Activated naive CD4-positive, alpha-beta T cell treated with anti-CD3 and anti-CD28 coated beads, Interleukin-2, amount 10 ng/mL, durations not matched to agents 7 days and 5 days (primary cell): ENCODE measurements around the gene RIN3.
A peak's percentile ranks its signal among the peaks of the same experiment; 100 is the strongest.

Experiments
- CTCF ChIA-PET: fragments of 350-600 bp; sonication (Branson Sonifier 250); formaldehyde crosslinking; loops from one replicate; lab custom pipeline; 2021; ENCODE audit warnings: antibody characterized with exemption; lab: Charles Lee
- DNase-seq: peaks from one replicate; pipeline ENCODE4 v3.0.0-alpha.2; 2020
- H3K27ac Mint-ChIP-seq: one replicate; pipeline ENCODE4 v1.8.0; 2021; ENCODE audit warnings: mild to moderate bottlenecking, moderate library complexity, mixed read lengths
- H3K27me3 Mint-ChIP-seq: one replicate; pipeline ENCODE4 v1.8.0; 2021; ENCODE audit warnings: mild to moderate bottlenecking, mixed read lengths
- H3K36me3 Mint-ChIP-seq: one replicate; pipeline ENCODE4 v1.8.0; 2021; ENCODE audit warnings: mixed read lengths
- H3K4me1 Mint-ChIP-seq: one replicate; pipeline ENCODE4 v1.8.0; 2021; ENCODE audit warnings: mixed read lengths
- H3K4me3 Mint-ChIP-seq: one replicate; pipeline ENCODE4 v1.8.0; 2021; ENCODE audit warnings: mild to moderate bottlenecking, moderate library complexity, mixed read lengths
- H3K9me3 Mint-ChIP-seq: one replicate; pipeline ENCODE4 v1.8.0; 2021; ENCODE audit warnings: mixed read lengths

RIN3 gene

DNA sequence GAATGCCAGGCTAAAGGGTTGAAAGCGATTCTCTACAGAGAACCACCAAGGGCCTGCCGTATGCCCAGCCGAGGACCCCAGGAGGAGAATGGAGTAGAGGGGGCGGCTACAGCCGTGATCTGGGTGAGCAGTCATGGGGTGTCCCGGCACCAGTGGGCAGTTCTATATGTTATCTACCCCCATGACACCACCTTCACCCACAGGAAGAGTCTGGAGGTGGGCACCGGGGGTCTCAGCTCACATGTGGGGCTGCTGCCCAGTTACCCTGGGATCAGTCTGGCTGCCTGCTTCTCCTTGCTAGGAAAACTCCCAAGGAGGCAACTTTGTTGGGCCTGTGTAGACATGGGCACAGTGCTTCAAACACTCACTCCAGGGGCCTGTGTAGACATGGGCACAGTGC lies 135.5 kb downstream of the RIN3 start:
- Mint-ChIP-seq H3K4me3 (no peak overlapping the region), H3K27me3 (no peaks in the 10 kb centered on the region), H3K9me3 (peaks cover 12% of the 10 kb centered on the region), H3K27ac (peak overlapping the region; percentile 77), H3K4me1 (peaks cover 71% of the 10 kb centered on the region), H3K36me3 (peaks cover 35% of the 10 kb centered on the region)
- CTCF ChIA-PET: no interaction called here
- no peak for DNase-seq

DNA sequence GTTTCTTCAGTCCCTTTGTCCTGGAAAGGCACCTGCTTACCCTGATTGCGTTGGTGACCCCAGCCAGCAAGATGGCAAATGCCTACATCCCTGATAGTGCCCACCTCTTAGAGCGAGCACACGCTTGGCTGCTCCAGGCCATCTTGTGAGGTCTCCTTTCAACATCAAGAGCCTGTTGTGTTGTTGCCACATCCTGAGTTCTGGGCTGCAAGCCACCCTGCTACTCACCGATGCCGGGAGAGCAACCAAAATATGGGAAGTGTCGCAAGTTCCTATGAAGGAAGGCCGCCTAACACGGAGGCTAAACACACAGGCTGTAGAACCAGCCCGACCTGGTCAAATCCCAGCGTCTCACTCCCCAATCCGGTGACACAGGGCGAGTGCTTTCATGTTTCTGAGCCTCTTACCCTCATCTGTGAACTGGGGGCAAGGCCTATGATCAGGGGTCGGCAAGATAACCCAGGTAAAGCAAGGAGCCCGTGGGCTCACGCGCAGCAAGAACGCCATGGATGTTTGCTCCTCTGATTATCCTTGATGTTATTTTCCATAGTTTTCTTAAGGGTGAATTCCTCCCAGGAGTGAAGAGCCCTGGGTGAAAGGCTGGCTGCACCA lies 136.5 kb downstream of the RIN3 start:
- CTCF ChIA-PET: interaction anchor here (0.9 to 1.0 kb wide), 2 partner anchors 9 to 37 kb away, joined by 3 read pairs; no protein-coding TSS in a partner anchor

DNA sequence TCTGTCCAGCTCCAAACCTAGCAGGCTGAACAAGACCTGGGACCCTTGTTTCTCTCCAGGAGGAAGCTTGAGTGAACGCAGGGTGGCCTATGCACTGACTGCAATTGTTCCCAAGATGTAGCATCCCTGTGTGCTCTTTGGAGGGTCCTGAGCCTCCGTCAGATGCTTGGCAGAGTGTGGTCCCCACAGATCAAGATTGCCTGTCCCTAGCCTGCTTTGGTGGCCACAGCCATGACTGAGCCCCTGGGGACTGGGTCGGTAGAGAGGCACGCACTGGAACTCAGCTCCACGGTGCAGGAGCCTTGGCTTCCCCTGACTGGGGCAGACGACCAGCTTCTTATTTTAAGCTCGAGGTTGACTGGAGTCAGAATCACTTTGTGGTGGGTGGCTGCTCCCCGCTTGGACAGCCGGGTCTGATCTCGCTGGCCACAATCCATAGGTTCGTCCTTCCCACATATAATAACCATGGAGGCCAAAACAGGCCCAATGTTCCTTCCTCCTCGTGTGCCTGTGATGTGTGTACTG lies 137.1 kb downstream of the RIN3 start:
- Mint-ChIP-seq H3K4me3 (peak overlapping the region; percentile 97), H3K9me3 (peaks cover 2% of the 10 kb centered on the region), H3K36me3 (peaks cover 34% of the 10 kb centered on the region), H3K4me1 (peaks cover 78% of the 10 kb centered on the region), H3K27me3 (no peaks in the 10 kb centered on the region), H3K27ac (peak overlapping the region; percentile 97)
- DNase-seq: no peak
- CTCF ChIA-PET: interaction anchor here (0.5 to 2.8 kb wide), 4 partner anchors 10 to 521 kb away, joined by 3 to 12 read pairs (median 3); no protein-coding TSS in a partner anchor

More for the DNA sequence above, 136.5 kb downstream of the RIN3 start:
- Mint-ChIP-seq H3K4me3 (no peak overlapping the region), H3K27ac (peak overlapping the region; percentile 97), H3K4me1 (peaks cover 78% of the 10 kb centered on the region), H3K27me3 (no peaks in the 10 kb centered on the region), H3K9me3 (peaks cover 5% of the 10 kb centered on the region), H3K36me3 (peaks cover 33% of the 10 kb centered on the region)
- DNase-seq: no peak

DNA sequence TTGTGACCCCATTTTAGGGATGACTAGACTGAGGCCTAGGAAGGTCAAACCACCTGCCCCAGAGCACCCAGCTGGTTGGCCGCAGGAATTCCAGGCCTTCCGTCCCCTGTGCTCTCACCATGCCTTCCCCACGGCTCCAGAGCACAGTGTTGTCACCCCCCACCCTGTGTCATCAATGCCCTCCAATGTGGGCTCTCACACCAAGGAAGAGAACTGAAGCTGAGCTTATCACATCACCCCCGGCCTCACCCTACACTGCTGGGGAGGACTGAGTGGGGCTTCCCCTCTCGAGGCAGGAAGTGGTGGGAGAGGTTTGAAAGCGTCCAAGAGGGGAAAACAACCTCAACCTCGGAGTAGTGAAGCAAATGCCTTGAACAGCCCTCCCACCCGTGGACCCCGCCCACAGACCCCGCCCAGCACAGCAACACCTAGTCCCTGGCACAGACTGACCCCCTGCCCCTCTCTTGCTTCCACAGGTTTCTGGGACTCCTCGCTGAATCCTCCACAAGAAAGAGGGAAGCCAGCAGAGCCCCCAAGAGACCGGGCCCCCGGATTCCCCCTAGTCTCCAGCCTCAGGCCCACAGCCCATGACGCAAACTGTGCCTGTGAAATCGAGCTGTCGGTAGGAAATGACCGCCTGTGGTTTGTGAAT lies 137.7 kb downstream of the RIN3 start:
- Mint-ChIP-seq H3K4me1 (peaks cover 78% of the 10 kb centered on the region), H3K4me3 (peak overlapping the region; percentile 97), H3K36me3 (peaks cover 36% of the 10 kb centered on the region), H3K9me3 (no peaks in the 10 kb centered on the region), H3K27ac (peak overlapping the region; percentile 97), H3K27me3 (no peaks in the 10 kb centered on the region)
- DNase-seq: peak; percentile 91
- CTCF ChIA-PET: interaction anchor here (0.5 to 2.8 kb wide), 4 partner anchors 11 to 521 kb away, joined by 3 to 12 read pairs (median 3); no protein-coding TSS in a partner anchor

DNA sequence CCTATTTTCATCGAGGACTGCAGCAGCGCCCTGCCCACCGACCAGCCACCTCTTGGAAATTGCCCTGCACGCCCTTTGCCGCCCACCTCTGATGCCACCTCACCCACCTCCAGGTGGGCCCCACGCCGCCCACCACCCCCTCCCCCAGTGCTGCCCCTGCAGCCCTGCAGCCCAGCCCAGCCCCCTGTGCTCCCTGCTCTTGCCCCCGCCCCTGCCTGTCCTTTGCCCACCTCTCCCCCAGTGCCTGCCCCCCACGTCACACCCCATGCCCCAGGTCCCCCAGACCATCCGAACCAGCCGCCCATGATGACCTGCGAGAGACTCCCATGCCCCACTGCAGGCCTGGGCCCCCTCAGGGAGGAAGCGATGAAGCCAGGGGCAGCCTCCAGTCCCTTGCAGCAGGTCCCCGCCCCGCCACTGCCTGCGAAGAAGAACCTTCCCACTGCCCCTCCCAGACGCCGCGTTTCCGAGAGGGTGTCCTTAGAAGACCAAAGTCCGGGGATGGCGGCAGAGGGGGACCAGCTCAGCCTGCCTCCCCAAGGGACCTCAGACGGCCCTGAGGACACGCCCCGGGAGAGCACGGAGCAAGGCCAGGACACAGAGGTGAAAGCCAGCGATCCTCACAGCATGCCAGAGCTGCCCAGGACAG lies 138.3 kb downstream of the RIN3 start:
- Mint-ChIP-seq H3K4me3 (peak overlapping the region; percentile 97), H3K27ac (peak overlapping the region; percentile 97), H3K9me3 (no peaks in the 10 kb centered on the region), H3K27me3 (no peaks in the 10 kb centered on the region), H3K4me1 (peaks cover 78% of the 10 kb centered on the region), H3K36me3 (peaks cover 42% of the 10 kb centered on the region)
- DNase-seq: peak; percentile 71
- CTCF ChIA-PET: interaction anchor here (1.5 to 2.8 kb wide), 3 partner anchors 28 to 63 kb away, joined by 5 to 12 read pairs (median 8); no protein-coding TSS in a partner anchor

DNA sequence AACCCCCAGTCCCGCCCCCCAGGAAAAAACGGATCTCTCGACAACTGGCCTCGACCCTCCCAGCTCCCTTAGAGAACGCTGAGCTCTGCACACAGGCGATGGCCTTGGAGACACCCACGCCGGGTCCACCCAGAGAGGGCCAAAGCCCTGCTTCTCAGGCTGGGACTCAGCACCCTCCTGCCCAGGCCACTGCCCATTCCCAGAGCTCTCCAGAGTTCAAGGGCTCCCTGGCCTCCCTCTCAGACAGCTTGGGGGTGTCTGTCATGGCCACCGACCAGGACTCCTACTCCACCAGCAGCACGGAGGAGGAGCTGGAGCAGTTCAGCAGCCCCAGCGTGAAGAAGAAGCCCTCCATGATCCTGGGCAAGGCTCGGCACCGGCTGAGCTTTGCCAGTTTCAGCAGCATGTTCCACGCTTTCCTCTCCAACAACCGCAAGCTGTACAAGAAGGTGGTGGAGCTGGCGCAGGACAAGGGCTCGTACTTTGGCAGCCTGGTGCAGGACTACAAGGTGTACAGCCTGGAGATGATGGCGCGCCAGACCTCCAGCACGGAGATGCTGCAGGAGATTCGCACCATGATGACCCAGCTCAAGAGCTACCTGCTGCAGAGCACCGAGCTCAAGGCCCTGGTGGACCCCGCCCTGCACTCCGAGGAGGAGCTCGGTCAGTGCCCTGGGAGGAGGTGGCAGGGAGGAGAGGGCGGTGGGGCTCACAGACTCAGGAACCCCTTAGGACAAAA lies 139.0 kb downstream of the RIN3 start:
- Mint-ChIP-seq H3K4me1 (peaks cover 78% of the 10 kb centered on the region), H3K27ac (peak overlapping the region; percentile 97), H3K27me3 (no peaks in the 10 kb centered on the region), H3K4me3 (peak overlapping the region; percentile 97), H3K36me3 (peaks cover 48% of the 10 kb centered on the region), H3K9me3 (no peaks in the 10 kb centered on the region)
- peak; percentile 52 for DNase-seq
- CTCF ChIA-PET: interaction anchor here (0.9 to 2.8 kb wide), 7 partner anchors 28 to 64 kb away, joined by 3 to 12 read pairs (median 7); no protein-coding TSS in a partner anchor

DNA sequence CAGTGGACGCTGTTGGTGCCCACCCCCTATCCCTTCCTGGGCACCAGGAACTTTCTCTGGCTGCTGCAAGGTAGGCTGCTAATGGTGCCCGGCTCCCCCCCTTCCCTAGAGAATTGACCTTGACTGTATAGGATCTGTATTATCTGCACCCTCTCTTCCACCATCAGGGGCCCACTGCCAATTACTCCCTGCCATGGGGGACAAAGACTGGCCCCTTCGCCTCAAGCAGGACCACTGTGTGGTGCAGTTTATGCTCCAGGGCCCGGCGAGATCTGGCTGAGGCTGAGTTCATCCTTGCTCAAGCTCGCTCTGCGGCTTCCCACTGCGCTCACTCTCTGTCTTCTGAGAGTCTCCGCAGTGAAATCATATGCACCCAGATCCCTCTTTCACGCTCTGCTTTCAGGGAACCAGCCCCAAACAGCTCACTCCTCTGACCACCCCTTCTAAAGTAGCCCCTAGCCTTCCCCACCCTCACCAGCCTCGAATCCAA lies 139.6 kb downstream of the RIN3 start:
- Mint-ChIP-seq H3K27ac (peak overlapping the region; percentile 97), H3K4me3 (peak overlapping the region; percentile 97), H3K27me3 (no peaks in the 10 kb centered on the region), H3K4me1 (peaks cover 78% of the 10 kb centered on the region), H3K9me3 (no peaks in the 10 kb centered on the region), H3K36me3 (peaks cover 53% of the 10 kb centered on the region)
- peak; percentile 59 for DNase-seq
- CTCF ChIA-PET: interaction anchor here (0.9 to 2.8 kb wide), 7 partner anchors 27 to 64 kb away, joined by 3 to 12 read pairs (median 7); no protein-coding TSS in a partner anchor

DNA sequence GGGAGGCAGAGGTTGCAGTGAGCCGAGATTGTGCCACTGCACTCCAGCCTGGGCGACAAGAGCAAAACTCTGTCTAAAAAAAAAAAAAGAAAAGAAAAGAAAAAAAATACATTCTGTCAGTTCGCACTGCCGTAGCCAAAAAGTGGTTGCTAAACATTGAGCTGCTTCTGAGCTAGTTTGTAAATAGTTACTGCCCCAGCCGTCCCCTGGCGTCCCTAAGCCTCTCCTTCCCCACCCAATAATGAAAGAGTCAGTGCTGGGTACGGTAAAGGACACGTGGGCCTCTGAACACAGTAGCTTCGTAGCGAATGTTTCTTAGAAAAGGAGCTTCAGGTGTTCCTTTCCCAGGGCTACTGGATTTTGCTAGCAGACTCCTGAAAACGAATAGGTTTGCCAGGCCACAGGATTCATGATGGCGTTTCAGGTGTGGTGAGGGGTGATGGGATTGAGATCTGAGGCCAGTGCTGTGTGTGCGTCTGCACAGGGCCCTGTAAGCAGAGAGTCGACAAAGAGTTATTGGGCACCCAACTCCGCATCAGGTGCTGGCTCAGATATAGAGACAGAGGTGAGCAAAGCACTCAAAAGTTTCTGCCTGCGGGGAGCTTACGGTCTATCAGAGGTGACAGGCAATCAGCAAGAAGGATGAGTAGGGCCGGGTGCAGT lies 140.8 kb downstream of the RIN3 start:
- CTCF ChIA-PET: interaction anchor here (1.0 to 2.4 kb wide), 2 partner anchors 32 to 785 kb away, joined by 4 to 7 read pairs; no protein-coding TSS in a partner anchor
- peak; percentile 37 for DNase-seq
- H3K4me1 Mint-ChIP-seq: peaks cover 78% of the 10 kb centered on the region
- H3K9me3 Mint-ChIP-seq: no peaks in the 10 kb centered on the region
- H3K36me3 Mint-ChIP-seq: peaks cover 64% of the 10 kb centered on the region
- no peaks in the 10 kb centered on the region for H3K27me3 Mint-ChIP-seq
- H3K27ac Mint-ChIP-seq: peak overlapping the region; percentile 97
- peak overlapping the region; percentile 97 for H3K4me3 Mint-ChIP-seq

DNA sequence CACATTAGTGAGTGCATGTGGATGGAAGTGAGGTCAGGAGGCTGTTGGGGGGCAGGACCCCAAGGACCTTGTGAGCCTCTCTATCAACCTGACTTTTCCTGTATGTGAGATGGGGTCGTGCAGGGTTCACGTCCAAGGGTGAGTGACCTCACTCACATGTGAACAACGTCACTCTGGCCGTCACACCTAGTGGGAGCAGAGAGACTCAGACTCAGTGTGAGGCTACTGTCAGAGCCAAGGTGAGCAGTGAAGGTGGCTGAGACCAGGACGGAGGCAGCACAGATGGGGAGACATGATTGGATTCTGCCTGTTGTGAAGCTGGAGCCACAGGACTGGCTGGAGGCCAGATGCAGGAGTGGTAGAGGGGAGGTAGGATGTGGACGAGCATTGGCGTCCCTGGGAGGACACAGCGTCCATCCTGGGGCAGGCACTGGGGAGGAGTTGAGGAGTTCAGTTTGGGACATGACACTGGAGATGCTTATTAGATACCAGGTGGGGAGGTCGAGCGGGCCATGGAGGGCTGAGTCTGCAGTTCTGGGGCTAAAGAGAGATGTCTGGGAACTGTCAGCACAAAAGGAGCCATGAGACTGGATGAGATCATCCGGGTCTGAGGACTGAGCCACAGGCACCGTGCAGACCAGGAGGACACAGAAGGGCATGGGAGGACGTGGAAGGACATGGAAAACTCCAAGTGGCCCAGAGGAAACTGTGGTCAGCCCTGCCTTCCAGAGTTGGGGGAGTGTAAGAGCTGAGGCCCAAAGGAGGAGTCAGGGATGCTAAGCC lies 142.0 kb downstream of the RIN3 start:
- DNase-seq: no peak
- H3K36me3 Mint-ChIP-seq: peaks cover 76% of the 10 kb centered on the region
- CTCF ChIA-PET: interaction anchor here (1.2 kb wide), 1 partner anchor 42 kb away, joined by 4 read pairs; no protein-coding TSS in a partner anchor
- peaks cover 78% of the 10 kb centered on the region for H3K4me1 Mint-ChIP-seq
- peak overlapping the region; percentile 97 for H3K4me3 Mint-ChIP-seq
- no peaks in the 10 kb centered on the region for H3K27me3 Mint-ChIP-seq
- H3K27ac Mint-ChIP-seq: peak overlapping the region; percentile 56
- no peaks in the 10 kb centered on the region for H3K9me3 Mint-ChIP-seq

DNA sequence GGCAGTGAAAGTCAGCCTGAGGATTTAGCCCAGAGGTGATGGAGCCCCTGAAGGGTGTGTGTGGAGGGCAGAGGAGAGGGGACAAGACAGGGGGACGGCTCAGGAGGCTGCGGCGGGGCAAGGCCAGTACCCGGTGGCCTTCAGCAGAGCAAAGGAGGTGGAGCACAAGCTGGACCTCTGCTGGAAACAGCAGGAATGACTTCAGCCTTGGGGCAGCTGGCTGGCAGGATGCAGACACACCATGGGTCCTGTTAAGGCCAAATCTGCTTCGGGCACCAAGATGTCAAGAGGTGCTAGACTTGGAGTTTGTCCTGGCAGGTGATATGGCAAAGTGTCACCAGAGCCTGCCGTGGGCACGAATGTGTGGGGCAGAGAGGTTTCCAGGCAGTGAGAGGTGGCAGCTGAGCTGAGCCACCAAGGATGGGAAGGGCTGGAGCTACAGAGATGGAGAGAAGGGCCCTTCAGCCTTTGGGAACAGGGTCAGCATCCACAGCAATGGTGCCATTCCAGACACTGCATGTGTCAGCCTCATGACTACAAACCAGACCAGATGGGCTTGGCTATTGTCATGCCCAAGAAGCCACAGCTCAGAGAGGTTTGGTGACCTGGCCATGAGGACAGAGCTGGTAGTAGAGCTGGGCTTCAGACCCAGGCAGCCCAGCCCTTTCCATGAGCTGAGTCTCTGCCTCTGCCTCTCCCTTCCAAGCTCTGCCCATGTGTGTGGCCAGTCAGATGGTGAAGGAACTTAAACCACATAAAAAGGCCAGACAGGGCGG lies 142.9 kb downstream of the RIN3 start:
- CTCF ChIA-PET: interaction anchor here (1.2 kb wide), 1 partner anchor 43 kb away, joined by 4 read pairs; no protein-coding TSS in a partner anchor
- no peak for DNase-seq
- Mint-ChIP-seq H3K27me3 (no peaks in the 10 kb centered on the region), H3K4me1 (peaks cover 76% of the 10 kb centered on the region), H3K27ac (peak overlapping the region; percentile 54), H3K36me3 (peaks cover 84% of the 10 kb centered on the region), H3K4me3 (peak overlapping the region; percentile 97), H3K9me3 (no peaks in the 10 kb centered on the region)

DNA sequence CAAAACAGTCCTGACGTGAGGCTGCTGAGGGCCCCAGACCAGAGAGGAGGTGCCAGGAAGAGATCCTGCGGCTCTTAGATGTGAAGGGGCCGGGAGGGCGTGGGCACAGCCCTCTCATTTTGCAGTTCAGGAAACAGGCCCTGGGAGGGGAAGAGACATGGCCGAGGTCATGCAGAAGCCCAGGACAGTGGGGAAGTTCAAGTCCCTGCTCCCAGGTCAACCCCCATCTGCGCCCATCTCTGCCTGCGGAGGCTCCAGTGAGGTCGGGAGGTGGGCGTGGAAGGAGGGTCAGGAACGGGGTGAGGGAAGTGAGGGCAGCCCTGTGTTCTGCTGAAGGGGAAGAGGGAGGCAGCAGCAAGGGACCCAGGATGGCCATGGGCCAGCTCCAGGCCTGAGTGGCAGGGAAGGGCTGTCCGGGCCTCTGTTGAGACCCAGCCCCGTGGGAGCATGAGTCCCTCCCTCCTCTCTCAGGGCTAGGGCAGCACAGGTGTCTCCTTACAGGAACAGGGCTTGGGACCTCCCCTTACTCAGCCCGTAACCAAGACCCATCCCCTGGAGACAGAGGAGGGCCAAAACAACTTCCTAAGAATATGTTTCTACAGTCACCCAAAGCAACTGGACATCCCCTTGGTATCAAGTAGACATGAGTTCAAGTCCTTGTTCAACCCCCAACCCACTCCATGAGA lies 144.0 kb downstream of the RIN3 start:
- peaks cover 78% of the 10 kb centered on the region for H3K4me1 Mint-ChIP-seq

More for the DNA sequence above, 144.0 kb downstream of the RIN3 start:
- Mint-ChIP-seq H3K36me3 (peaks cover 88% of the 10 kb centered on the region), H3K27ac (peak overlapping the region; percentile 34), H3K27me3 (no peaks in the 10 kb centered on the region), H3K4me3 (peak overlapping the region; percentile 97), H3K9me3 (no peaks in the 10 kb centered on the region)
- no peak for DNase-seq
- CTCF ChIA-PET: no interaction called here
